Activated CD4-positive, alpha-beta T cell treated with anti-CD3 and anti-CD28 coated beads, Interleukin-10, Interleukin-2, amounts not matched to agents 100 ng/mL and 50 ng/mL, durations not matched to agents 16 hours and 8 hours (primary cell): Measurements from ENCODE around the gene IGSF22.

Experiments used
- DNase-seq: peaks from one replicate; pipeline ENCODE4 v3.0.0-alpha.2; 2020

IGSF22 gene

DNA sequence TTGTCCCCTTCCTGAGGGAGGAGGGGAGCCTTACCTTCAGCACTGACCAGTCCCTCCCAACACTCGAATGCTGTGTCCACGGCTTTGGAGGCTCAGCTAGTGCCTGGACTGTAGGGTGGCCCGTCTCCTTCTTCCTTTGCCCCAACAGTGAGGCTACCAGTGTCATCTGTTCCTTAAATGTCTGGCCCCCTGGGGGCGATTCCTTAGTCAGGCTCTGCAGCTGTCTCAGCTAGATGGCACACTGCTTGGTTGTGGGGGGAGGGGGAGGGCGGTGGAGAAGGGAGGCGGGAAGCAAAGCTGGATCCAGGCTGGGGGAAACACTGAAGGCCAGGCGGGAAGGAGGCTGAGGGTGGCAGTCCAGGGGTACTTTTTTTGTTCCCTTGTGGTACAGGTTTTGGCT lies at the start of gene IGSF22:
Gene IGSF22, minus strand, starts transcription at position 149 of the 400 bp plus-strand sequence. CDS start 1,952 bp downstream, outside the sequence.
- no peak for DNase-seq

DNA sequence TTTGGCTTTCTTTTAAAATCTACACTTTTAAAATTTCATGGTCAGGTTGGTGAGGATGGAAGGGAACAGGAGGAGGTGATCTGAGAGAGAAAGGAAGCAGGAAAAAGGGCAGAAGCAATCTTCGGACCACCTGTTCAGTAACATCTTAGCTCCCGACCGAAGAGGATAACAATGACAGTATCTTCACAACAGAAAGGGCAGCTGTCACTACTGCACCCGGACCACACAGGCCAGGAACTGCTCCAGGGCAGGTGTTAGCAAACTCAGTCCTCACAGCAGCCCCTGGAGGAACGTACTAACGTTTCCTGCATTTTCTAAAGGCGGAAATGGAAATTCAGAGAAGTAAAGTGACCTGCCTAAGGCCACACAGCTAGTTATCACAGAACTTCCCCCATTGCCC lies 48.8 kb upstream of the IGSF22 start:
- no peak for DNase-seq

DNA sequence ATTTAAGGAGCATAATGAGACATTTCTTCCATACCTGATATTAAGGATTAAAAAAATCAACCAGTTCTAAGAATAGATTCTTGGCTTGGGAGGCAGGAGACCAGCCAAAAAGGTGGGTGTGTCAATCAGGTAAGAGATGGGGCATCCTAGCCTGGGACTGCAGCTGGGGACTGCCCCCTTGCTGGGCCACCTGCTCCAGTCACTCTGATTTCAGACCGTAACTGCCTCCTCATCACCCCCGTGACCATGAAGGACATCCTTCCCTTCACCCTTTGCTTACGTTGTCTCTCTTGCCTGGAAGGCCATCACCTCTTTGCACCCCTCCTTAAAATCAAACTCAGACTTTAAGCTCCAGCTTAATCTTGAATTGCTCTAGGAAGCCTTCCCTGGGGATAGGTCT lies 47.7 kb upstream of the IGSF22 start:
- no peak for DNase-seq

DNA sequence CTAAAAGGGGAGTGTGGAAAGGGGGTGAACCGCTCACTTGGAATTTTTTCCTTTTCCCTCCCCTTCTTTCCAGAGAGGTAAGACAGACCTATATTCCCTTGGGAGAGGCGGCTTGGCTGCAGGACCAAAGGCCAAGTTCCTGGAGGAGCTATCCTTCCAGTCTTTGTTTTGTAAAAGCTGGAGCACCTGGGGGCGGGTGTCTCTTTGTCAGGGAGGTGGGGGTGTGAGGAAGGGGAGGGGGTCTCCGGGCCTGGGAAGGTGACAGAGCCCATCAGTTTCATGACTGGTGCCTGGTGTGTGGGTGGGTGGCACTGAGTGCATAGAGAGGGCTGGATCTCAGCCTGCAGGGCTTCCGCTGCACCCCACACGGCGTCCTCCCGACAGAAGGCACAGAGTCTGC lies 47.1 kb upstream of the IGSF22 start:
- no peak for DNase-seq

DNA sequence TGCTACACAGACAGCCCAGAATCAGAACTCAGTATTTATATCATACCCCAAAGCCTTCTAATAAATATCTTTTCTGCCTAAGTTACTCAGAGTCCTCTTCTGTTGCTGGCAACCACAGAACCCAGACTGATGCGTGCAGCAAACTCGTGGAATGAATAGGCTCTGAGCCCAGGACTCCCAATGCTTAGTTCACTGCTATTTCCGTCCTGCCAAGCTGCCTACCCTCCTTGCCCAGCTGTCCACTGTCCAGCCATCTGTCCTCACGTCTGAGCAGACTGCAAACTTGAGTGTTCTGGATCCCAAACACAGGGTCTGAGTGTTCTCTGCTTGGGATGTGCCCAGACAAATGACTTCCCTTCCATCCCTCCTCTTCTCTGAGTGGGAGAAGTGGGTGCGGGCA lies 46.2 kb upstream of the IGSF22 start:
- DNase-seq: peak; percentile 16

DNA sequence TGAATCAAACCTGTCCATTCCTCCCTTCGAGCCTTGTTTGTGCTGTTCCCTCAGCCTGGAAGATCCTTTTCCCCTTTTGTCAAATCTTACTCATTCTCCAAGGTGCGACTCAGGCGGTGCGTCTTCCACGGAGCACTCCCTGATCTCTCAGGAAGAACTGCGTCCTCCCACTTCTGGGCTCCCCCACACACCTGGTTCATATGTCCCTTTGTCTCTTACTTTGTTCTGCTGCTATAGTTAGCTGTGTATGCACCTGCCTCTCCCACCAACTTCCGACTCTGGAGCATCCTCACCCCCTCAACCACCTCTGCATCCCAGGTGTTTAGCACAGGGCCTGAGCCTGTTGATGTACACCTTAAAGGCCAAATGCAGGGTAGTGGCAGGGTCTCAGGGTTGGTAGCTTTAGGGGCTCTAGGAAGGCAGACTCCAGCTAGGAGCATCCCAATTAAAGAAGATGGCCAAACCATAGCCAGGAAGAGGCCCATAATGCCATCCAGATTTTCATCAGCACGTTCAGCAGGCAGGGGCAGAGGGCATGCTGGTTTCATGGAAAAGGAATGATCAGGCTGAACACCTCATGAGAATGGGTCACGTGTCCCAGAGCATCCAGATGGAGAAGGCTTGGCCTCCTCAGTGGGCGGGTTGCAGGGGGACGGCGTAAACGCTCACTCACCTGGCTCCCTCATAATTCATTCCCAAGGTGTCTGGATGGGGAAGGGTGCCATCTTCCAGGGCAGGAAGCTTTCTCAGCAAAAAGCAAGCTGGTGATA lies 45.5 kb upstream of the IGSF22 start:
- DNase-seq: no peak

DNA sequence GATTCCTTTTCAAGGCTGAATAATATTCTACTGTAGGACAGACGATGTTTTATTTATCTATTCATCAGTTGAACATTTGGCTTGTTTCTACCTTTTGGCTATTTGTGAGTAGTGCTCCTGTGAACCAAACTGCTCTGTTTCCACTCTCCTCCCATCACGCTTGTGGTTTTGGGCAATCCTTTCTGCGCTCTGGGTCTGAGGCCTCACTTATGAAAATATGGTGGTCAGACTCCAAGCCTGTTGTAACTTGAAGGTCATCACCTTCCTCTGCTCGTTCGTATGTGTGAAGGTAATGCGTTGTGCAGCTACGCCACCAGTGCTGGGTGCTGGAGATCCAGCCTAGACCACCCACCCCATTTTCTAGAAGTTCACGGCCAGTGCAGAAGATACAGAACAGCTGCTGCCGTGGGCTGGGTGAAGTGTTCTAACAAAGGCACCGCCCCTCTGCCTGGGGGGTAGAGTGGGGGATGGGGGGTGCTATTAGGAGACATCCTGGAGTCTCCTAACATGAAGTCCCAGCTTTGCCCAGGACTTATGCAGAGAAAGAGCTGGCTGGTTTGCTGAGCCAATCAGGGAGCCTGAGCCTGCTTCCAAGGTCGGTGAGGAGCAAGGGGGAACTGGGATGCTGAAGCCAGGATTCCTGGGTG lies 44.6 kb upstream of the IGSF22 start:
- no peak for DNase-seq

DNA sequence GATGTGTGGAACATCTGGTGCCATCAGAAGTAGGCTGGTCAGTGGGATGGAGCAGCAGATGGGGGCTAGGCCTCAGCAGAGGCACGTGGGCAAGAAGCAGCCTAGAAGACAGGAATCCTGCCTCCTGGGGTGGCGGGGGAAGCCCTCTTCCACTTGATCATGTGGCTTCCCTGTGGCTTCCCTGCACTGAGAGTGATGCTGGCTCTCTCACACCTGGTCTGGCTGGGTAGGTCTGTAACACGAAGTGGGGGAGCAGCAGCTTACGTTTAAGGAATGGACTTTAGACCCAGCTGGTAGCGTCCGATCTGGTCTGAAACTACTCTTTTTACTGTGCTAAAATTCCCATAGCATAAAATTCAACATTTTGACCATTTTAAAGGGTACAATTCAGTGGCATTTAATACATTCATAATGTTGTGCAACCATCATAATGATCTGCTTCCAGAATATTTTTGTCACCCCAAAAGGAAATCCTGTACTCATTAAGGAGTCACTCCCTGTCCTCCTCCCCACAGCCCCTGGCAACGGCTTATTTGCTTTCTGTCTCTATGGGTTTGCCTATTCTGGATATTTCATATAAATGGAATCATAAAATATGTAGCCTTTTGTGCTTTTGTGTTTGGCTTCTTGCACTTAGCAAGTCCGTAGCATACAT lies 43.9 kb upstream of the IGSF22 start:
- DNase-seq: peak; percentile 13

DNA sequence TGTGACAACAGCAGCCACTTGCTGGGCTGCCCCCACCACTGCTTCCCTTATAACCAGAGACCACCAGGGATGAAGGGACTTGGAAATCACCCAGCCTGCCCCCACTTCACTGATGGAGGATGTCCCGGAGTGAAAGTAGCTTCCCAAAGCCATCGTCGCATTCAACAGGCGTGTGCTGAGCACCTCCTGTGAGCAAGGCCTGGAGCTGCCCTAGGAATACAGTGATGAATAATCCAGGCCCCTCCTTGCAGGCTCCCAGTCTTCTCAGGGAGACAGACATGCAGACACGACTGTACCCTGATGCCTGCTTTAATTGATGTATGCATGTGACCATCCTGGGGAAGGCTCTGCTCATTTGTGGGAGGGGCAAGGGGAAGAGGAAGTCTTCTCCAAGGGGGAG lies 43.0 kb upstream of the IGSF22 start:
- no peak for DNase-seq

DNA sequence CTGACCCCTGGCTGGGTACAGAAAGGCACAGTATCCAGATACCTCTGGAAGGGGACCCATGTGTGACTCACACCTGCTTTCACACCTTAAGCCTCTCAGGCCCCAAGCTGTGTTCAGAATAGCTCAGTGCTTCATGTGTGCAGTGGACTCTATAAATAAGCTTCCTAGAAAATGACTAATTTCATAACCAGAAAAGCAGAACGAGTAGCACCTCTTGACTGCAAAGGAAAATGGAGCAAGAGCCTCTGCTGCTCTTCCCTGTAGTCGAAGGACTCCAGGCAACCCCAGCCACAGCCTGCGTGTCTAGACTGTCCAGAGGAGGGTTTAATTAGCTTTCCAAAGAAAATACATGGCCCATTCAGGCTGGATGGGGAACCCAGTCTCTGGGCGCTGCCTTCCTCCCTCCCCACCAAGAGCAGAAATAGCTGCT lies 42.5 kb upstream of the IGSF22 start:
- peak; percentile 78 for DNase-seq

DNA sequence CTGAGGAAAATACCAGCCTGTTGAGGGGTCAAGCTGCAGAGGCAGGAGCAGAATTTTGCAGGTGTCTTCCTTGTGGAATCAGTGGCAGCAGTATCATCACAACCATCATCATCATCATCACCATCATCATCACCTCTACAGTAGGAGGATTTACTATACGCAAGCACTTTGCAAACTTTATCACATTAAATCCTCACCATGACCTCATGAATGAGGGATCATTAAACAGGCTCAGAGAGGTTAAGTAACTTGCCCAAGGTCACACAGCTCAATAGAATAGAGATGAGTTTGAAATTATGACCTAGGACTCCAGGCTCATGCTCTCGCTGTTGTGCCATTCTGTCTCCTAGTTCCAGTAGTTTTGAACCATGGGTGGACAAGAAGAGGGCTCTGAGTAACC lies 40.0 kb upstream of the IGSF22 start:
- no peak for DNase-seq

DNA sequence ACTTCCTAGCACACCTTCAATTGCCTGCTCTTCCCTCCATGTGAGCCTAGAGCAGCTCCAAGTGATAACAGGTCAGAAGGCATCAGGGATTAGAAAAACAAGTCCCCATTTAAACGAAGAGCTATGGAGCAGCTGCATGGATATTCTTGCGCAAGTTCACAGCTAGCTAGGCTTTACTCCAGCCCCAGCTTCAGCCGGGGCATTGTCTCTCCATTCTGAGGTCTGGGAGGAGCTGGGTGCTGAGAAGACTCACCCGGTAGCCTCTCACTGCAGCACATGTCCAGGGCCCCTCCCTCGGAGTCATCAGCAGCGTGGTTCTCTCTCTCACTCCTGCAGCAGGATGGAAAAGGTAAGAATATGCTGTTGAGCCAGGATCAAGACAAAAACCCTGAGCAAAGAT lies 39.6 kb upstream of the IGSF22 start:
- DNase-seq: no peak

DNA sequence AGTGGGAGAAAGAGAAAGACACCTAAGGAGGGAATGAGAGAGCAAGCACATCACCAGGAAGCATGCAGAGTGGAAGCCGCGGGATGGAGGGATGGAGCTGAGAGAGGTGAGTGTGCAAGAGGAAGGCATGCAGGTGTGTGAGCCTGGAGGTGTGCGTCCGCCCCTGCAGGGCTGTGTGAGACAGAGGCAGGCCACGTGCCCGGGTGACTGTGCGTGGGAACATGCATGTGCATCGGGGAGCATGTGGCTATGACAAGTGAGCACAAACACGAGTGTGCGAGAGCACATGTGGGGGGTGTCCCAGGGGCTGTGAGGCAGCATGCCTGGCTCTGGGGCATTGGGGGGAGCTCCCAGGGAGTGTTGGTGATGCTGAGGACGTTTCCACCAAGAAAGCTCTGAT lies 35.8 kb upstream of the IGSF22 start:
- no peak for DNase-seq

DNA sequence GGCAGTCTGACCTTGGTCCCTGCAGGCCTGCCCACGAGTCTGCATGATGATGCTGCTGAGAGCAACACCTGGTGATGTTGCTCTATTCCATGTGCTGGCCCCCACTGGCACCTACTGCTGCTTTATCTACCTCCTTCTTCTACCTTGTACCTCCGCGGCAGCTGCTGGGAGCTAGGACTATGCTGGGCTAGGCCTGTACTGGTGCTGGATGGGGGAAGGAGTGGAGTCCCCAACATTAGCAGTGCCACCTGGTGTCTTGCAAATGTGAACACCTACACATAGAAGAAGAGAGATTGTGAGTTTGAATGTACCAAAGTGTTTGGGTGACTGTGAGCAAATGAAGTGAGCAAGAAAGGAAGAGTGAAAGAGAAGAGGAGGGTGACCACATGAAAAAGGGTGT lies 35.2 kb upstream of the IGSF22 start:
- DNase-seq: no peak

DNA sequence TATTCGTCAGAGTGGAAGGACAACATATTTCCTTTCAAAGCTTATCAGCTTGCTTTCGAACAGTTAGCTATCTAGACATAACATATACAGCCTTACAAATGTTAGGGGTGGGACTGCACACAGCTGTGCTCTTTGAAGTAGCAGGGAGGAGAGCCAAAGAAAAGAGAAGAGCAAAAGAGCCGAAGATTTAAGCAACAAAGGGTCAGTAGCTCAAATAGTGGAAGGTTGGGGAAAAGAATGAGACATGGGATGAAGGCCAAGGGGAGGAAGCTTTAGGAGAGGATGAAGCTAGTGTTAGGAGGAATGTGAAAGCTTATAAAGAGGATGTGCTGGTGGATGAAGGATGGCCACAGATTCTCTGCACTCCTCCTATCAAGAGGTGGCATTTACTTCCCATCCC lies 31.8 kb upstream of the IGSF22 start:
- no peak for DNase-seq

DNA sequence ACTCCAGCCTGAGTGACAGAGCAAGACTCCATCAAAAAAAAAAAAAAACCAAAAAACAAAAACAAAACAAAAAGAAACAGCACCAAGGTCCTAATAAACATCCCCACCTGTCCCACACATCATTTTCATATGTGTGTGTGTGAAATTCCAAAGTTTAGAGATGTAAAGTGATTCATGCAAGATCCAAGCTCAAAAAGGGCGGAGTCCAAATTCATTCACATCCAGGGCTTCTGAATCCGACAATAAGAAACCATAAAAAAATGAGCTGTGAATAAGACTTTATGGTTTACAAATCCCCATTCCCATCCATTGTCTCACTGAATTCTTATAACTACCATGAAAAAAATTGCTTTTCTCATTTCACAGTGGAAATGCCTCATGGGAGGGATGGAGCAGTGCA lies 30.9 kb upstream of the IGSF22 start:
- DNase-seq: no peak

DNA sequence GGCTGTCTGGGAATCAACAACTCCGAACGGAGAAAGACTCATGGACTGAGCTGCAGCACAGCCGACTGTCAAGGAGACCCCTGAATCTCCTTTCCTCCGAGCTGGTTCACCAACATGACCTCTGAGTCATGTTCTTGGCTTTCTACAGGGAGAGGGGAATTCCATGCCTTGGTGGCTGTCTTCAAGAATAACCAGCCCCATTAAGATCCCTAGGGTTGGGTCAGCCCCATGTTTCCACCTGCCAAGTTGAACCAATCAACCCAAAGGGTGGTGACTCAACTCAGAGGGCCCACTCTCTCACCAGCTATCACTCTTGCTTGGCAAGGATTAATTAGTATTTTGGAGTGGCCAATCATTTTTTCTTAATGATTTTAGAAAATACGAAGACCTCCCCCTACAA lies 28.3 kb upstream of the IGSF22 start:
- no peak for DNase-seq

DNA sequence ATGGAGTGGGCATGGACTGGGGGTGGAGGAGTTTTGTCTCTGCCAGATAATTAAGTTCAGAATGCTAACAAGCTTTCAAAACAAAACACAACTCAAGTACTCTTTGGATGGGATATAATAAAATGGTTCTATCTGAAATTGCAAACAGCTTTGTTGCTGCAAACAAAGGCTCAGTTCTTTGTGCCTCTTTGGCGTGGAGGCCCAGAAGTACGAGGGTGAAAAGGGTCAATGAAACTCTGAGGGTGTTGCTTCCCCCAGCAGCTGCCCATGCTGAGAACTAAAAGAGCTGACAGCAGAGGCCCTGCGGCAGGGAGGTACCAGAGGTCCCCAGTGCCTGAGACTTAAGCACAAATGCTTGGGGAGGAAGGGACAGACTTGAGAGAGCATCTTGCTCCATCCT lies 26.5 kb upstream of the IGSF22 start:
- DNase-seq: no peak

DNA sequence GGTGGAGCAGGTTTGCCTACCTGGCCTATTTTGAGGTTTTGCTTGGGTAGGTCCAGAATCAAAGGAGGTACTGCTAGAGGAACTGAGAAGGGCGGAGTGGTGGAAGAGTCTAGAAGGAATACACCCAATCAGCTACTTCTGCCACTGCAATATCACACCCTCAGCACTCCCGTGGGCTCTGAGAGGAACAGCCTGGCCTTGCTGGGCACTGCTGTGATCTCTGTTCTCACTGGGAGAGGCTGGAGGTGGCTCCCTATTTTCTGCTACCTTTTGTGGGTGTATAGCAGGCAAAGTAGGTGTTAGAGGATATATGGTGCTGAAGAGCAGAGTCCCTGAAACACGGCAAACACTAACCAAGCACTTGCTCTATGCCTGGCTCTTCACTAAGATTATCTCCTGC lies 25.0 kb upstream of the IGSF22 start:
- DNase-seq: no peak

DNA sequence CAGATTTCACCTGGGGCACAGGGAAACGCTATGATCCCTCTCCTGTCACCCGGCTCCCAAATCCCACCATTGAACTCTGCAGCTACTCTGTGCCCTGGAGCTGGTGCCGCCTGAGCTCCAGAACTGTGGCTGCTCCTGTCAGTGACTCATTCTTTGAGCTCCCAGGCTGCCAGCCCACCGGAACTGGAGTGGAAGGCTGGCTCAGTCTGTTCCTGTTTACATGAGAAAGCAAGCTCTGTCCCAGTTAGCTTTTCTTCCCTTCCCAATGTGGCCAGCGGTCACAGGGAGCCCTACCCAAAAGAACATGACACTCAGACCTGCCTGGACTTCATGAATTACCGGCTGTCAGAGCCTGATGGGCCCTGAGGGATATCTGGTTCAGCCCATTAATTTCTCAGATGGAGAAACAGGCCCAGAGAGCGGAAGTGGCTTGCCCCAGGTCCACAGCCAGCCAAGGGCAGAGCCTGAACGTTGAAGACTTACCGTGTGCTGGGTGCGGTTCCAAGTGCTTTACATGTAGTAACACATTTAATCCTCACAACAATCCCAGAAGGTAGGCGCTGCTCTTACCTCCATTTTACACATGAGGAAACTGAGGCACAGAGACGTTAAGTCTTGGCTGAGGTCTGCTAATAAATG lies 23.8 kb upstream of the IGSF22 start:
- no peak for DNase-seq

DNA sequence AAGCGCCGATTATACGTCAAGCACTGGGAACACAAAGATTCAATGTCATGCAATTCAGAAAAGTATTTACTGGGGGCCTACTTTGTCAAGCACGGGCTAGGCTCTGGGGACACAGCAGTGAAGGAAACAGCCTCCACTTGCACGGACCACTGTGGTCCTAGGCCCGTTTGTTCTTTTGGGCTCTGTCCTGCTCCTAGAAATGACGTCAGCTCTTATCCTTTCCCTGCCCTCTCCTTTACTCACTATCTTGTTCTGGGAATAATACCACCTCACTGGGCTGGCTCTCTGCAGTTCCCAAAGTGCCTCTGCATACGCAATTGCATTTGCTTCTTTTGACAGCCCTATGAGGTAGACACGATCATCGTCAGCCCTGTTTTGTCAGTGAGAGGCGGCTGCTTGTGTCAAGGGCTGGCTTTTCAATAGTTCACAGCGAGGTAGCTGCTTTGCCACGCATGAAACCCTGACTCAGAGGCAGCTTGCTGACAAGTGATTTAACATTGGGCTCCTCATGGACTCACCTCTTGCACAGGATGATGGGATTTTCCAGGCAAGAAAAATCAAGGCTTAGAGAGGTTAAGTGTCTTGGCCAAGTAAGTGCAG lies 22.9 kb upstream of the IGSF22 start:
- no peak for DNase-seq

DNA sequence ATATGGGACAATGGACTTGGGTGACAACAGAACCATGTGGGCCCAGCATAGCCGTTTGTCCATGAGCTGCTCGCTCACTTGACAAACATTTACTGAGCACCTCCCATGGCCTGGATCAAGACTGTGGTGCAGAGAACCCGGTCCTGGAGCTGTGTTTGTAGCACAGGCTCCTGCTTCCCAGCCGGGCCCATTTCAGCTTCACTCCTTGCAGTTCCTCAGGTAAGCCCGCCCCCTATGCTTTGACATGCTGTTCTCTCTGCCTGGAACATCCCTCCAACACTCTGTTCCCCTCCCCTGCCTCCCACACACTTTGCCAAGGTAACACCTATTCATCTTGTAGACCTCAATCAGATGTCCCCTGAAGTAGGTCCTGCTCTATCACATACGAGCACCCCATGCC lies 19.3 kb upstream of the IGSF22 start:
- no peak for DNase-seq

DNA sequence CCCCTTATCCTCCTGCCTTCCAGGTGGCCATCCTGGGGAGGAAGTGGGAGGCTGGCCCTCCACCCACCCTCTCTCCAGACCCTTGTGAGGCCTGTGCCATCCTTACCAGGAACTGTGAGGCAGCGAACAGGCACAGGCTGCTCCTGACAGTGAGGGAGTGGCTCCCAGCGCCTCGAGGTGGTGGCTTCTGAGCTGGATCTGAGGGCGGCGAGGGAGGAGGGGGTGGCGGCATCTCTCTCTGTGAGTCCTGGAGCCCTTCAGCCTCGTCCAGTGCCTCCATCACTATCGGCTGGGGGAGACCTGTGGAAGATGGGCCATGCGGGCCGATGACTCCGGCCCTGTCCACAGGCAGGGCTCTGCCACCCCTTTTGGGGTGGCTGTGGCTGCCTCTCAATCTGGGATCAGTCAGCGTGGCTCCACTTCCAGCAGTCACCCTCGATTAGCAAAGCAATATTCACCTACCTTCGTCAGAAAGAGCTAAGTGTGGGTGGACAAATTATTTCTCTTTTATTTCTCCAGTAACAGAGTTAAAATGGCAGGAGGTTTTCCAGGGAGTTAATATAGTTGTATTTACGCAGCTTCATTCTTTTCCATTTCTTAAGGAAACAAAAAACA lies 18.0 kb upstream of the IGSF22 start:
- no peak for DNase-seq
